Lower leg skin (tissue), 3 donors: ENCODE results near the gene NPTN.

ENCODE experiments used
- POLR2A ChIP-seq, 2 donors: fragments of 450-650 bp; IDR thresholded peaks; one replicate each; pipeline ENCODE4 v1.6.1; 2016 to 2017; ENCODE audit warnings: antibody characterized with exemption in 2 of 2, mild to moderate bottlenecking in 1 of 2, moderate library complexity in 1 of 2
- TF ChIP-seq, protein P1 (sequence below), 3 donors: fragments of 450-650 bp; IDR thresholded peaks; one replicate each; pipeline ENCODE4 v1.5.1; 2016; ENCODE audit warnings: antibody characterized with exemption in 3 of 3, mild to moderate bottlenecking in 3 of 3, moderate library complexity in 2 of 3

- no peak for TF ChIP-seq POLR2A (IDR thresholded peaks at IDR 0.05)
- TF ChIP-seq, protein P1, sequence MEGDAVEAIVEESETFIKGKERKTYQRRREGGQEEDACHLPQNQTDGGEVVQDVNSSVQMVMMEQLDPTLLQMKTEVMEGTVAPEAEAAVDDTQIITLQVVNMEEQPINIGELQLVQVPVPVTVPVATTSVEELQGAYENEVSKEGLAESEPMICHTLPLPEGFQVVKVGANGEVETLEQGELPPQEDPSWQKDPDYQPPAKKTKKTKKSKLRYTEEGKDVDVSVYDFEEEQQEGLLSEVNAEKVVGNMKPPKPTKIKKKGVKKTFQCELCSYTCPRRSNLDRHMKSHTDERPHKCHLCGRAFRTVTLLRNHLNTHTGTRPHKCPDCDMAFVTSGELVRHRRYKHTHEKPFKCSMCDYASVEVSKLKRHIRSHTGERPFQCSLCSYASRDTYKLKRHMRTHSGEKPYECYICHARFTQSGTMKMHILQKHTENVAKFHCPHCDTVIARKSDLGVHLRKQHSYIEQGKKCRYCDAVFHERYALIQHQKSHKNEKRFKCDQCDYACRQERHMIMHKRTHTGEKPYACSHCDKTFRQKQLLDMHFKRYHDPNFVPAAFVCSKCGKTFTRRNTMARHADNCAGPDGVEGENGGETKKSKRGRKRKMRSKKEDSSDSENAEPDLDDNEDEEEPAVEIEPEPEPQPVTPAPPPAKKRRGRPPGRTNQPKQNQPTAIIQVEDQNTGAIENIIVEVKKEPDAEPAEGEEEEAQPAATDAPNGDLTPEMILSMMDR (IDR thresholded peaks at IDR 0.05), result no peak
These were observed 49.6 kb downstream of the NPTN start for GRCh38 chr15:73583544-73583943.
